Lower leg skin (tissue), 3 donors: ENCODE measurements around the gene EPS8L2.

Source experiments
- POLR2A ChIP-seq, 2 donors: fragments of 450-650 bp; IDR thresholded peaks; one replicate each; pipeline ENCODE4 v1.6.1; 2016 to 2017; ENCODE audit warnings: antibody characterized with exemption in 2 of 2, mild to moderate bottlenecking in 1 of 2, moderate library complexity in 1 of 2
- TF ChIP-seq, protein P1 (sequence below), 3 donors: fragments of 450-650 bp; IDR thresholded peaks; one replicate each; pipeline ENCODE4 v1.5.1; 2016; ENCODE audit warnings: antibody characterized with exemption in 3 of 3, mild to moderate bottlenecking in 3 of 3, moderate library complexity in 2 of 3

DNA sequence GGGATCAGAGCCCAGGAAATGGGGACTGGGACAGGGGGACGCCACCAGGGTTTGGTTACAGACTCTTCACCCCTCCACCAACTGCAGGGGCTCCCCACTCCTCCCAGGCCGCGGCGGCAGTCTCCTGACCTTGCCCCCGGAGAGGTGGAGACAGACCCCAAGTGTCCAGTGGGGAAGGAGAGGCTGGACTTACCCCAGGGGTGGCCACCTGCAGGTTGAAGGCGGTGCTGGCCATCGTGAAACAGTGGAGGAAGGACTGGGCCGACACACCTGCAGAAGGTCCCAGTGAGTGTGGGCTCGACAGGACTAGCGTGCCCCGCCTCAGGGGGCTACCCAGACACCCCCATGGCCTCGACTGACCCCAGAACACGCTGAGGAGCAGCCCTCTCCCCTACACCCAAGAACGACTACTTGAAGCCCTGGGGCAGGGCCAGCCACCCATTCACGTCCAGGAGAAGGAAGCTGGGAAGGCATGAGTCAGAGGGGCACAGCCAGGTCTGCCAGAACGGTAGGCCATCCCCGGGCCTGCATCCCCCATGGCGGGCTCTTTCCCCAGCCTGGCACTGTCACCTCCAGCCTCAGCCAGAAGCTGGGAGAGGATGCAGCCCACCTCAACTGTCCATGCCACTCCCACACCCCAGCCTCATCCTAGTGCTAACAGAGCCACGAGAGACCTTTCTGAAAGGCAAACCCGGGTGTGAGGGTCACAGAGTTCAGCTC lies 69.0 kb downstream of the EPS8L2 start:
- TF ChIP-seq, protein P1, sequence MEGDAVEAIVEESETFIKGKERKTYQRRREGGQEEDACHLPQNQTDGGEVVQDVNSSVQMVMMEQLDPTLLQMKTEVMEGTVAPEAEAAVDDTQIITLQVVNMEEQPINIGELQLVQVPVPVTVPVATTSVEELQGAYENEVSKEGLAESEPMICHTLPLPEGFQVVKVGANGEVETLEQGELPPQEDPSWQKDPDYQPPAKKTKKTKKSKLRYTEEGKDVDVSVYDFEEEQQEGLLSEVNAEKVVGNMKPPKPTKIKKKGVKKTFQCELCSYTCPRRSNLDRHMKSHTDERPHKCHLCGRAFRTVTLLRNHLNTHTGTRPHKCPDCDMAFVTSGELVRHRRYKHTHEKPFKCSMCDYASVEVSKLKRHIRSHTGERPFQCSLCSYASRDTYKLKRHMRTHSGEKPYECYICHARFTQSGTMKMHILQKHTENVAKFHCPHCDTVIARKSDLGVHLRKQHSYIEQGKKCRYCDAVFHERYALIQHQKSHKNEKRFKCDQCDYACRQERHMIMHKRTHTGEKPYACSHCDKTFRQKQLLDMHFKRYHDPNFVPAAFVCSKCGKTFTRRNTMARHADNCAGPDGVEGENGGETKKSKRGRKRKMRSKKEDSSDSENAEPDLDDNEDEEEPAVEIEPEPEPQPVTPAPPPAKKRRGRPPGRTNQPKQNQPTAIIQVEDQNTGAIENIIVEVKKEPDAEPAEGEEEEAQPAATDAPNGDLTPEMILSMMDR (IDR thresholded peaks at IDR 0.05): no peak
- TF ChIP-seq POLR2A (IDR thresholded peaks at IDR 0.05): no peak
